ENCODE measurements around the gene CD80.
"Not testable (repeated sequence)": the region's sequence is repeated elsewhere in the genome, so short reads cannot be mapped to it uniquely, and the experiment has no call there.

Gene CD80

DNA sequence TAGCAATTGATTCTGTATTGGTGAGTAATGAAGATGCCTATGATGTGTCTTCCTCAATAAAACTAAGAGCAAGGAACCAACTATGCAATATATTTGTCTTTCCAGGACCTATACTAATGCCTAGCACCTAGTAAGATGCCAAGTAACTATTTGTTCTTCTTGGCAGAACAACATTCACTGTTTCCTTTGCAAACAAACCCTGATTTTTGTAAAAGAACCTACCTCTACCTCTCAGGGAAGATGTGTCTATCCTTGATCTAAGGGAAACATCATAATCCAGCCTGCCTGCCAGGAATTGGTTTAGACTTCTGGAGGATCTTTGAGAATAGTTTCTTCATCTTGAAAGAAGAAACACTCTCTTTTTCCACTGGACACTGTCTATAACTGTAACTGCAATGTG, 16.1 kb upstream of the CD80 start:
- Histone ChIP-seq H3K4me1 (peaks cover 5 to 31% (median 14%) of the 10 kb centered on the region in 10 experiments; a peak in 16 of 20 replicates), H3K9me3 (replicated peaks in 1 of 11) (peaks cover 0 to 10% (median 5%) of the 10 kb centered on the region in 11 experiments; a peak in 12 of 22 replicates), H3K27me3 (peaks cover 15 to 28% (median 27%) of the 10 kb centered on the region in 11 experiments), H3K27ac (no peak overlapping the region), H3K36me3 (no peaks in the 10 kb centered on the region), H3K4me3 (no peak overlapping the region), H3K4me2 (no peak overlapping the region), H4K20me1 (no peaks in the 10 kb centered on the region), H3K9ac (no peak overlapping the region)
- TF ChIP-seq Cebpa-rat (IDR thresholded peaks at IDR 0.05): no peak

DNA sequence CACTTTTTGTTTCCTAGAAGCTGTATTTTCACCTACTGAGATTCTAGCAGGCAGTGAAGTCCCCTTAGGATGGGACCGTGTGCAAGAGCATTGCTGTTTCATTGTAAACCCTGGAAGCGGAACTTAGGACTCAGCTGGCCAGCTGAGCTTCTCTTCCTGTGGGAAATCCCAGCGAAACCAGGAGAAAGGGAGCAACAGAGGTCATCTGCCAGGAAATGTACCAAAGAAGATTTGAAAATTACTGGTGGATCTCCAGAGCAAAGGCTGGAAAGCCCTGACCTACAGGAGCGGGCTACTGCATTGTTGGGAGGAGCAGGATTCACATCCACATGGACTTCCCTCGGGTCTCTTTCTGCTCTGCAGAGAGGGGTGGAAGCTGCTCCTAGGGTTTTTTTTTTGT, 12.3 kb upstream of the CD80 start:
- peaks cover 0 to 36% (median 0%) of the 10 kb centered on the region in 10 experiments; a peak in 9 of 20 replicates for H3K4me1 ChIP-seq
- H3K4me2 ChIP-seq: peak overlapping the region in 3 of 11 experiments; percentile 38 to 60 (median 57); a peak in 6 of 22 replicates
- H3K36me3 ChIP-seq: no peaks in the 10 kb centered on the region
- H3K27ac ChIP-seq: peak overlapping the region in 2 of 11 experiments; percentile 64 to 73; a peak in 2 of 22 replicates
- no peaks in the 10 kb centered on the region for H3K9me3 ChIP-seq (replicated peaks in 1 of 11)
- TF ChIP-seq Cebpa-rat (IDR thresholded peaks at IDR 0.05): no peak
- H4K20me1 ChIP-seq: no peaks in the 10 kb centered on the region
- no peak overlapping the region for H3K9ac ChIP-seq
- no peaks in the 10 kb centered on the region for H3K27me3 ChIP-seq
- no peak overlapping the region for H3K4me3 ChIP-seq

DNA sequence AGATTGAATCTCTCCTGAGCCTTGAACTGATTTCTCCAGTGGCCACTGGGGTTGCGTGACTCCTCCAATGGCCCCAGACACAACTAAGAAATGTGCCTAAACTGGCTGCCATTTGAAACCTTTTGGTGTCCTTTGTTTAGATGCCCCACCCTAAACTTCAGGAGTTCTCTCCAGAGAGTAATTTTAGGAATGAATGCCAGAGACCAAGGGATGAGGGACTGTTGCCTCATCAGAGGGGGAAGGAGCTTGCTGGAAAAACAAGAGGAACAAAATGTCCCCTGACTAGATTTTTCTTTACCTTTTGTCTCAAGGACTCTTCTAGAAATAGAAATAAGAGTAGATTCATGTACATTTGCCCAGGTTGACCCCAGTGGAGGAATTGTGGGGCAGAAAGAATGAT, 11.8 kb upstream of the CD80 start:
- Histone ChIP-seq H3K36me3 (no peaks in the 10 kb centered on the region), H4K20me1 (no peaks in the 10 kb centered on the region), H3K27ac (peak overlapping the region in 3 of 11 experiments; percentile 48 to 73 (median 64); a peak in 5 of 22 replicates), H3K9me3 (replicated peaks in 1 of 11) (no peaks in the 10 kb centered on the region), H3K4me3 (no peak overlapping the region), H3K27me3 (no peaks in the 10 kb centered on the region), H3K4me1 (peaks cover 0 to 36% (median 0%) of the 10 kb centered on the region in 10 experiments; a peak in 9 of 20 replicates), H3K4me2 (peak overlapping the region in 3 of 11 experiments; percentile 38 to 60 (median 57); a peak in 6 of 22 replicates), H3K9ac (no peak overlapping the region)
- TF ChIP-seq Cebpa-rat (IDR thresholded peaks at IDR 0.05): no peak

DNA sequence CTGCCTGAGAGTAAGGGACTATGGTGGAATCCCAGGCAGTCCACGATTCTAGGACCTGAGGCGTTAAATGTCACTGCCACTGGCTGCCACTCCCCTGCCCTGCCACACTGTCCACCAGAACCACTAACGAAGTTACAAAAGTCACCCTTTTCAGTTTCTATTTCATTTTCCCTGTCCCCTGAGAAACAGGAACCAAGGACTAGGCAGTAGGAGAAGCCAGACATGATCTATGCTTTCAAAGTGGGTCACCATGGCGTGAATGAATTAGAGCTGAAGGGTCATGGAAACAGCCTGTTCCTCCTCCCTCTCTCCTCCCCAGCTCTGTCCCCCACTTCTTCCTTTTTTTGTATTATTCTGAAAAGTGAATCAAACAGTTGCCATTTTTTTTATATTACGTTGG, 10.8 kb upstream of the CD80 start:
- peak overlapping the region in 5 of 11 experiments; percentile 24 to 60 (median 38); a peak in 8 of 22 replicates for H3K4me2 ChIP-seq
- H4K20me1 ChIP-seq: no peaks in the 10 kb centered on the region
- H3K36me3 ChIP-seq: no peaks in the 10 kb centered on the region
- H3K27me3 ChIP-seq: no peaks in the 10 kb centered on the region
- peak overlapping the region in 5 of 11 experiments; percentile 28 to 73 (median 48); a peak in 8 of 22 replicates for H3K27ac ChIP-seq
- peak overlapping the region in 2 of 11 experiments; percentile 22 to 33; a peak in 1 of 22 replicates for H3K9ac ChIP-seq
- H3K4me3 ChIP-seq: no peak overlapping the region
- no peaks in the 10 kb centered on the region for H3K9me3 ChIP-seq (replicated peaks in 1 of 11)
- peaks cover 0 to 36% (median 0%) of the 10 kb centered on the region in 10 experiments; a peak in 9 of 20 replicates for H3K4me1 ChIP-seq
- TF ChIP-seq Cebpa-rat (IDR thresholded peaks at IDR 0.05): no peak

DNA sequence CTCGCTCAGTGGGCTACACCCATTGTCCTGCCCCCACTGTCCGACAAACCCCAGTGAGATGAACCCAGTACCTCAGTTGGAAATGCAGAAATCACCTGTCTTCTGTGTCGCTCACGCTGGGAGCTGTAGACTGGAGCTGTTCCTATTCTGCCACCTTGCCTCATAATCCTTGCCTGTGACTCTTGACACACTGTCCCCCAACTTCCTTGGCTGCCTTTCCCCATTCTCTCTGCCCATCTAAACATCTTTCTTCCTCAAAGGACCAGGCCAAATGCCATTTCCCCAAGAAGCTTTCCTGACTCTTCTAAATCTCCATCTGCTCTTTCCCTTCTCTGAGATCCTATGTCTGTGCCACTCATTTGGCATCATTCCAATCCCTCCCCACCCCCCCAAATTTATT, 9.7 kb upstream of the CD80 start:
- H3K4me1 ChIP-seq: peaks cover 0 to 36% (median 0%) of the 10 kb centered on the region in 10 experiments; a peak in 9 of 20 replicates
- H3K4me2 ChIP-seq: peak overlapping the region in 2 of 11 experiments; percentile 57 to 60; a peak in 3 of 22 replicates
- peaks cover 0 to 5% (median 3%) of the 10 kb centered on the region in 11 experiments; a peak in 7 of 22 replicates for H3K9me3 ChIP-seq (replicated peaks in 1 of 11)
- no peak overlapping the region for H3K27ac ChIP-seq
- no peak overlapping the region for H3K9ac ChIP-seq
- TF ChIP-seq Cebpa-rat (IDR thresholded peaks at IDR 0.05): no peak
- no peaks in the 10 kb centered on the region for H4K20me1 ChIP-seq
- no peaks in the 10 kb centered on the region for H3K36me3 ChIP-seq
- no peaks in the 10 kb centered on the region for H3K27me3 ChIP-seq
- no peak overlapping the region for H3K4me3 ChIP-seq

DNA sequence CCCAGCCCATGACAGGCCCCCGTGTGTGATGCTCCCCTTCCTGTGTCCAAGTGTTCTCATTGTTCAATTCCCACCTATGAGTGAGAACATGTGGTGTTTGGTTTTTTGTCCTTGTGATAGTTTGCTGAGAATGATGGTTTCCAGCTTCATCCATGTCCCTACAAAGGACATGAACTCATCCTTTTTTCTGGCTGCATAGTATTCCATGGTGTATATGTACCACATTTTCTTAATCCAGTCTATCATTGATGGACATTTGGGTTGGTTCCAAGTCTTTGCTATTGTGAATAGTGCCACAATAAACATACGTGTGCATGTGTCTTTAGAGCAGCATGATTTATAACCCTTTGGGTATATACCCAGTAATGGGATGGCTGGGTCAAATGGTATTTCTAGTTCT, 3.9 kb upstream of the CD80 start:
- not testable (repeated sequence) for H3K9me3 ChIP-seq (replicated peaks in 1 of 11); H3K9ac ChIP-seq; H3K4me2 ChIP-seq; H3K27me3 ChIP-seq; H4K20me1 ChIP-seq; H3K36me3 ChIP-seq; H3K4me3 ChIP-seq
- H3K27ac ChIP-seq: peak overlapping the region in 1 of 11 experiments; percentile 80; a peak in 3 of 22 replicates
- peaks cover 0 to 44% (median 12%) of the 10 kb centered on the region in 10 experiments; a peak in 17 of 20 replicates for H3K4me1 ChIP-seq

DNA sequence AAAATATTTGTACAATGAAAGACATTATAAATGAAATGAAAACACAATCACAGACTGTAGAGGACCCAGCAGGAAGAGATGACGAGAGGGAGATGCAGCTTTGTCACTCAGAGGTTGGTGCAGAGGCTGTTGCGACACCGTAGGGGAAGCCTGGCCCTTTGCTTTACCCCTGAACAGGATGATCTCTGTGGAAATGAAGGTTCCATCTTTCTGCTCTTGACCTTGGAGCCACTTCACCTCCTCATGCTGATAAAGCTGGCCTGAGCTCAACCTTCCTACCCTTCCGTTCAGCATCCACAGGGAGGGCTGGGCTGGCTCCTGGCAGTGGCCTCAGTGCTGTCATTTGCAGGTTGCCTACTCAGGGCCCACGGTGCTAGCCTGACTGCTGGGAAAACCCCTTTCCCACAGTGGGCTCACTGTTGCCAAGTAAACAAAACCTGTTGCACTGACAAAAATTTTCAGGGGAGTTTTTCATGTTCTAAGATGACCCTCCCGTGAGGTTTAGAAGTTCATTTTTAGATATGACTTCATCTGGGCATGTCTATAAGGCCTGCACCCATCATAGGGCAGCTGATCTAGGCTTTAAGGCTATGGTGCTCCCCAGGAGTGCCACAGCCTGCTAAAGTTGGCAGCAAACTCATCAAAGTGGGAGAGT, 3.0 kb upstream of the CD80 start:
- H3K4me2 ChIP-seq: peak overlapping the region in 10 of 11 experiments; percentile 33 to 83 (median 68); a peak in 19 of 22 replicates

DNA sequence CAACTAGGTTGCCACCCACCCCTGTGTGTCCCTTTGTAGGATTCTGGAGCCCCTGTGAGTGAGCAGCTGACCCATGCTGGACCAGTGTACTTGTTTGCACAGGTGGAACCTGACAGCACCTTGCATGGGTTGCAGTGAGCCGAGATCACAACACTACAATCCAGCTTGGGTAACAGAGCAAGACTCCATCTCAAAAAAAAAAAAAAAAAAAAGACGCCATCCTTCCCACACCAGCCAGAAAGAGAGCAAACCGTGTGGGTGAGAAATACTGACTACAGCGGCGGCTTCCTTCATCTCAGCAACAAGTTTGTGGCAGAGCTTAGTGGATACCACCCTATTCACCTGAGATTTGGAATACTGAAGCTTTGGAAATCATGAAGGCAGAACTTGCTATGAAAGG, 746 bp upstream of the CD80 start:
- Histone ChIP-seq H3K9ac (no peak overlapping the region; a peak in 1 of 22 replicates), H3K4me2 (peak overlapping the region in 3 of 11 experiments; percentile 75 to 89 (median 84); a peak in 6 of 22 replicates), H3K4me3 (no peak overlapping the region), H3K27me3 (no peaks in the 10 kb centered on the region), H3K9me3 (replicated peaks in 1 of 11) (peaks cover 0 to 8% (median 3%) of the 10 kb centered on the region in 11 experiments; a peak in 7 of 22 replicates), H3K4me1 (peaks cover 0 to 76% (median 14%) of the 10 kb centered on the region in 10 experiments; a peak in 17 of 20 replicates), H3K27ac (peak overlapping the region in 3 of 11 experiments; percentile 60 to 90 (median 84); a peak in 6 of 22 replicates), H3K36me3 (peaks cover 0 to 6% (median 0%) of the 10 kb centered on the region in 11 experiments; a peak in 2 of 22 replicates), H4K20me1 (no peaks in the 10 kb centered on the region)
- TF ChIP-seq Cebpa-rat (IDR thresholded peaks at IDR 0.05): no peak

More for the DNA sequence above, 3.0 kb upstream of the CD80 start:
- Histone ChIP-seq H3K9ac (peak overlapping the region in 4 of 11 experiments; percentile 19 to 64 (median 53); a peak in 5 of 22 replicates), H3K4me1 (peaks cover 0 to 53% (median 12%) of the 10 kb centered on the region in 10 experiments; a peak in 17 of 20 replicates), H3K9me3 (replicated peaks in 1 of 11) (peaks cover 0 to 8% (median 3%) of the 10 kb centered on the region in 11 experiments; a peak in 7 of 22 replicates), H3K36me3 (peaks cover 0 to 4% (median 0%) of the 10 kb centered on the region in 11 experiments; a peak in 1 of 22 replicates), H4K20me1 (no peaks in the 10 kb centered on the region), H3K27me3 (no peaks in the 10 kb centered on the region), H3K4me3 (no peak overlapping the region), H3K27ac (peak overlapping the region in 10 of 11 experiments; percentile 5 to 80 (median 51); a peak in 16 of 22 replicates)
- peak in 10 of 11 experiments; percentile 54 to 90 (median 79); a peak in 17 of 22 replicates for TF ChIP-seq Cebpa-rat (IDR thresholded peaks at IDR 0.05)
